Astrocyte (in vitro differentiated cells and primary cell): ENCODE measurements around the gene ASB1. TPM values are rescaled to one million over a fixed set of nuclear protein-coding genes. Genes with fewer than 3 reads are reported as not detected.

ENCODE experiments used
- DNase-seq: peaks from one replicate; pipeline ENCODE4 v3.0.0-alpha.2; 2010; ENCODE audit warnings: low read depth
- FAIRE-seq: peaks from 2 replicates; lab custom pipeline; 2011; peaks lifted over from hg19 to GRCh38; lab: Jason Lieb, UNC
- H2AFZ ChIP-seq: 2 replicates; pipeline ENCODE4 v1.6.0; 2012; ENCODE audit warnings: low read depth, low read length, inconsistent platforms
- H3K27ac ChIP-seq: 2 replicates; pipeline ENCODE4 v1.5.1; 2011; ENCODE audit warnings: low read depth, low read length, inconsistent platforms
- H3K27me3 ChIP-seq: 2 replicates; pipeline ENCODE4 v1.6.0; 2011; ENCODE audit warnings: low read length, inconsistent platforms; ENCODE audit not compliant: insufficient read depth
- H3K36me3 ChIP-seq: 2 replicates; pipeline ENCODE4 v1.5.1; 2011; ENCODE audit warnings: low read length, inconsistent platforms; ENCODE audit not compliant: insufficient read depth
- H3K4me1 ChIP-seq: 2 replicates; pipeline ENCODE4 v1.5.1; 2011; ENCODE audit warnings: low read length, inconsistent platforms; ENCODE audit not compliant: insufficient read depth
- H3K4me2 ChIP-seq: 2 replicates; pipeline ENCODE4 v1.6.0; 2012; ENCODE audit warnings: low read length, inconsistent platforms
- H3K4me3 ChIP-seq: 2 replicates; pipeline ENCODE4 v1.5.1; 2011; ENCODE audit warnings: low read depth, mild to moderate bottlenecking, low read length, inconsistent platforms; ENCODE audit not compliant: insufficient read depth
- H3K79me2 ChIP-seq: 2 replicates; pipeline ENCODE4 v1.6.0; 2012; ENCODE audit warnings: mild to moderate bottlenecking, low read length, inconsistent platforms; ENCODE audit not compliant: insufficient read depth
- H3K9ac ChIP-seq: 2 replicates; pipeline ENCODE4 v1.6.0; 2012; ENCODE audit warnings: mild to moderate bottlenecking, low read length, inconsistent platforms
- H3K9me3 ChIP-seq: 2 replicates; pipeline ENCODE4 v1.5.1; 2012; ENCODE audit warnings: low read depth, mild to moderate bottlenecking, low read length, inconsistent platforms; ENCODE audit not compliant: insufficient read depth
- H4K20me1 ChIP-seq: 2 replicates; pipeline ENCODE4 v1.6.0; 2012; ENCODE audit warnings: low read length, inconsistent platforms; ENCODE audit not compliant: insufficient read depth
- H3K27ac Mint-ChIP-seq: one replicate; pipeline ENCODE4 v1.8.0; 2021; ENCODE audit warnings: mild to moderate bottlenecking, mixed read lengths; ENCODE audit not compliant: unreplicated experiment
- H3K27me3 Mint-ChIP-seq: one replicate; pipeline ENCODE4 v1.8.0; 2021; ENCODE audit warnings: low read depth, mixed read lengths; ENCODE audit not compliant: unreplicated experiment
- H3K36me3 Mint-ChIP-seq: one replicate; pipeline ENCODE4 v1.8.0; 2021; ENCODE audit warnings: low read depth, mixed read lengths; ENCODE audit not compliant: unreplicated experiment
- H3K4me1 Mint-ChIP-seq: one replicate; pipeline ENCODE4 v1.8.0; 2021; ENCODE audit warnings: low read depth, mixed read lengths; ENCODE audit not compliant: unreplicated experiment
- H3K4me3 Mint-ChIP-seq: one replicate; pipeline ENCODE4 v1.8.0; 2021; ENCODE audit warnings: mild to moderate bottlenecking, moderate library complexity, mixed read lengths; ENCODE audit not compliant: unreplicated experiment
- H3K9me3 Mint-ChIP-seq: one replicate; pipeline ENCODE4 v1.8.0; 2021; ENCODE audit warnings: mild to moderate bottlenecking, mixed read lengths; ENCODE audit not compliant: unreplicated experiment
- EZH2 ChIP-seq: IDR thresholded peaks from 2 replicates; pipeline ENCODE4 v1.6.1; 2012; ENCODE audit warnings: mild to moderate bottlenecking, low read length, inconsistent platforms; ENCODE audit not compliant: insufficient read depth
- total RNA-seq: library from RNA; stranded (reverse); gene quantifications from 2 replicates; pipeline ENCODE4 v1.2.1, GENCODE V29; 2021
- TF ChIP-seq, protein P1 (sequence below): IDR thresholded peaks from 2 replicates; pipeline ENCODE4 v1.5.1; 2011; ENCODE audit warnings: low read depth, mild to moderate bottlenecking, inconsistent platforms, low read length, moderate library complexity; ENCODE audit not compliant: insufficient read depth

Gene ASB1
- total RNA-seq, 1 donor from 2014 or later: 30.6 TPM

- no peaks in the 10 kb centered on the region for H3K4me1 Mint-ChIP-seq
- H3K4me3 Mint-ChIP-seq: no peak overlapping the region
- Histone ChIP-seq H3K4me3 (no peak overlapping the region), H2AFZ (no peak overlapping the region), H3K4me2 (no peak overlapping the region), H3K27ac (no peak overlapping the region), H3K27me3 (no peaks in the 10 kb centered on the region), H4K20me1 (no peaks in the 10 kb centered on the region), H3K79me2 (no peaks in the 10 kb centered on the region), H3K9me3 (peaks cover 12% of the 10 kb centered on the region), H3K36me3 (no peaks in the 10 kb centered on the region), H3K9ac (no peak overlapping the region), H3K4me1 (no peaks in the 10 kb centered on the region)
- no peaks in the 10 kb centered on the region for H3K36me3 Mint-ChIP-seq
- FAIRE-seq (no peak), DNase-seq (no peak)
- H3K27ac Mint-ChIP-seq: no peak overlapping the region
- no peaks in the 10 kb centered on the region for H3K9me3 Mint-ChIP-seq
- H3K27me3 Mint-ChIP-seq: peaks cover 6% of the 10 kb centered on the region
- no peak for TF ChIP-seq EZH2
- TF ChIP-seq, protein P1, sequence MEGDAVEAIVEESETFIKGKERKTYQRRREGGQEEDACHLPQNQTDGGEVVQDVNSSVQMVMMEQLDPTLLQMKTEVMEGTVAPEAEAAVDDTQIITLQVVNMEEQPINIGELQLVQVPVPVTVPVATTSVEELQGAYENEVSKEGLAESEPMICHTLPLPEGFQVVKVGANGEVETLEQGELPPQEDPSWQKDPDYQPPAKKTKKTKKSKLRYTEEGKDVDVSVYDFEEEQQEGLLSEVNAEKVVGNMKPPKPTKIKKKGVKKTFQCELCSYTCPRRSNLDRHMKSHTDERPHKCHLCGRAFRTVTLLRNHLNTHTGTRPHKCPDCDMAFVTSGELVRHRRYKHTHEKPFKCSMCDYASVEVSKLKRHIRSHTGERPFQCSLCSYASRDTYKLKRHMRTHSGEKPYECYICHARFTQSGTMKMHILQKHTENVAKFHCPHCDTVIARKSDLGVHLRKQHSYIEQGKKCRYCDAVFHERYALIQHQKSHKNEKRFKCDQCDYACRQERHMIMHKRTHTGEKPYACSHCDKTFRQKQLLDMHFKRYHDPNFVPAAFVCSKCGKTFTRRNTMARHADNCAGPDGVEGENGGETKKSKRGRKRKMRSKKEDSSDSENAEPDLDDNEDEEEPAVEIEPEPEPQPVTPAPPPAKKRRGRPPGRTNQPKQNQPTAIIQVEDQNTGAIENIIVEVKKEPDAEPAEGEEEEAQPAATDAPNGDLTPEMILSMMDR: no peak
These were observed 60.4 kb downstream of the ASB1 start for GRCh38 chr2:238487134-238487533.

- Histone ChIP-seq H3K9ac (no peak overlapping the region), H3K79me2 (no peaks in the 10 kb centered on the region), H3K36me3 (no peaks in the 10 kb centered on the region), H3K4me3 (no peak overlapping the region), H3K4me2 (no peak overlapping the region), H3K9me3 (peaks cover 12% of the 10 kb centered on the region), H3K27ac (no peak overlapping the region), H3K4me1 (no peaks in the 10 kb centered on the region), H2AFZ (no peak overlapping the region), H4K20me1 (no peaks in the 10 kb centered on the region), H3K27me3 (no peaks in the 10 kb centered on the region)
- Mint-ChIP-seq H3K9me3 (no peaks in the 10 kb centered on the region), H3K4me3 (no peak overlapping the region), H3K4me1 (no peaks in the 10 kb centered on the region), H3K36me3 (no peaks in the 10 kb centered on the region), H3K27ac (no peak overlapping the region), H3K27me3 (peaks cover 6% of the 10 kb centered on the region)
- FAIRE-seq: no peak
- DNase-seq: no peak
- TF ChIP-seq, protein P1: no peak
- no peak for TF ChIP-seq EZH2
These were observed 61.1 kb downstream of the ASB1 start for GRCh38 chr2:238487652-238488346.

DNA sequence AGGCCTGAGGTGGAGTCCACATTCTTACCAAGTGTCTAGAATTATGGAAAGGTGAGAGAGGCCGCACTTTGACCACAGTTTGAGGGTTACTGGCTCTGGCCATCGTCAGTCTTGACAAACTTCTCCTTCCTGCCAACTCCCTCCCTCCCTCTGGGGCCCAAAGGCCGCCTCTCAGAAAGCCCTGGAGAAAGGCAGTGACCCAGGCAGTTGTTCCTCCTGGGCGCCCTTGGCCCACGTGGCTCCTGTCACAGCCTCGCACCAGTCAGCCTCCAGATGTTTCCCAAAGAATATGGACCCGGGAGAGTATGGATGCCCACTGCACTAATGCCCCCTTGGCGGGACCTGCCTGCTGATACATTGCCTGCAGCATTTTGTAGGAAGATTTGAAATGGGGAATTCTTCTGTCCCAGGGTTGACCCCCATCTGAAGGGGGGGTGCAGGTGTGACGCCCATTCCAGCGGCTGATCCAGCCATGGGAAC, 61.7 kb downstream of the ASB1 start:
- no peaks in the 10 kb centered on the region for H3K9me3 Mint-ChIP-seq
- H3K4me1 Mint-ChIP-seq: no peaks in the 10 kb centered on the region
- Histone ChIP-seq H3K36me3 (no peaks in the 10 kb centered on the region), H4K20me1 (no peaks in the 10 kb centered on the region), H3K4me3 (no peak overlapping the region), H3K9me3 (peaks cover 12% of the 10 kb centered on the region), H3K4me1 (no peaks in the 10 kb centered on the region), H3K27ac (no peak overlapping the region), H3K9ac (no peak overlapping the region), H3K27me3 (no peaks in the 10 kb centered on the region), H2AFZ (no peak overlapping the region), H3K79me2 (no peaks in the 10 kb centered on the region), H3K4me2 (no peak overlapping the region)
- H3K27me3 Mint-ChIP-seq: peaks cover 6% of the 10 kb centered on the region
- H3K4me3 Mint-ChIP-seq: no peak overlapping the region
- TF ChIP-seq, protein P1: no peak
- no peak for TF ChIP-seq EZH2
- no peak overlapping the region for H3K27ac Mint-ChIP-seq
- DNase-seq (no peak), FAIRE-seq (no peak)
- no peaks in the 10 kb centered on the region for H3K36me3 Mint-ChIP-seq
